GM10248 (cell line): ENCODE measurements around the gene TNS2.

Experiments used
- CTCF ChIA-PET: fragments of 300-600 bp; sonication (Branson Sonifier 250); formaldehyde crosslinking; extraction: SDS; loops from one replicate; lab custom pipeline; 2021; ENCODE audit warnings: antibody characterized with exemption; lab: Yijun Ruan, JAX
- POLR2A ChIA-PET: fragments of 350-650 bp; sonication (Branson Sonifier 250); formaldehyde crosslinking; extraction: SDS; loops from one replicate; lab custom pipeline; 2020; ENCODE audit warnings: antibody characterized with exemption; lab: Yijun Ruan, JAX
- DNase-seq: peaks from one replicate; pipeline ENCODE4 v3.0.0; 2012; ENCODE audit errors: extremely low spot score
- TF ChIP-seq, protein P1 (sequence below): IDR thresholded peaks from 2 replicates; pipeline ENCODE4 v1.5.1; 2012; ENCODE audit warnings: mild to moderate bottlenecking, low read depth; ENCODE audit errors: extremely low read depth, missing control alignments, control extremely low read depth

The TNS2 gene

DNA sequence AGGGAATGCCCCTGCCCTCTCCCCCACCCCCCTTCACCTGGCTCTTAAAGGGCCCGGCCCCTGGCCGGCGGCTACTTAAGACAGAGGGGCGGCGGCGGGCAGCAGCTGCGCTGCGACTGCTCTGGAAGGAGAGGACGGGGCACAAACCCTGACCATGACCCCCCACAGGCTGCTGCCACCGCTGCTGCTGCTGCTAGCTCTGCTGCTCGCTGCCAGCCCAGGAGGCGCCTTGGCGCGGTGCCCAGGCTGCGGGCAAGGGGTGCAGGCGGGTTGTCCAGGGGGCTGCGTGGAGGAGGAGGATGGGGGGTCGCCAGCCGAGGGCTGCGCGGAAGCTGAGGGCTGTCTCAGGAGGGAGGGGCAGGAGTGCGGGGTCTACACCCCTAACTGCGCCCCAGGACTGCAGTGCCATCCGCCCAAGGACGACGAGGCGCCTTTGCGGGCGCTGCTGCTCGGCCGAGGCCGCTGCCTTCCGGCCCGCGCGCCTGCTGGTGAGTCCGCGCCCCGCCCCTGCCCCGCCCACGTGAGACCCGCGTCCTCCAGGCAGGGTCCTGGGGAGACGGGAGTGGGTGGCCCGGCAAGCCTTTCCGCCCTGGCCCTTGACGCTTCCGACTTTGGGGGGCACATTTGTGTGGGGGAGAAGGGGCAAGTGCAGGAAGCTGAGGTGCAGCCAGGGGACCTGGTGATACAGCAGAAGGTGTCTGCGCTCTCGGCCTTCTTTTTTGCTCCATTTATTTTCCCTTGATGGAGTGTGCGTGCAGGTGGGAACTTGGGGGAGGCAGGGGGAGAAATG is 47.9 kb downstream of the TNS2 start, which contains the start of gene IGFBP6:
IGFBP6 (plus strand) TSS at position 104 of the 790 bp plus-strand sequence; CDS start at position 155, 51 bp downstream.
- TF ChIP-seq, protein P1, sequence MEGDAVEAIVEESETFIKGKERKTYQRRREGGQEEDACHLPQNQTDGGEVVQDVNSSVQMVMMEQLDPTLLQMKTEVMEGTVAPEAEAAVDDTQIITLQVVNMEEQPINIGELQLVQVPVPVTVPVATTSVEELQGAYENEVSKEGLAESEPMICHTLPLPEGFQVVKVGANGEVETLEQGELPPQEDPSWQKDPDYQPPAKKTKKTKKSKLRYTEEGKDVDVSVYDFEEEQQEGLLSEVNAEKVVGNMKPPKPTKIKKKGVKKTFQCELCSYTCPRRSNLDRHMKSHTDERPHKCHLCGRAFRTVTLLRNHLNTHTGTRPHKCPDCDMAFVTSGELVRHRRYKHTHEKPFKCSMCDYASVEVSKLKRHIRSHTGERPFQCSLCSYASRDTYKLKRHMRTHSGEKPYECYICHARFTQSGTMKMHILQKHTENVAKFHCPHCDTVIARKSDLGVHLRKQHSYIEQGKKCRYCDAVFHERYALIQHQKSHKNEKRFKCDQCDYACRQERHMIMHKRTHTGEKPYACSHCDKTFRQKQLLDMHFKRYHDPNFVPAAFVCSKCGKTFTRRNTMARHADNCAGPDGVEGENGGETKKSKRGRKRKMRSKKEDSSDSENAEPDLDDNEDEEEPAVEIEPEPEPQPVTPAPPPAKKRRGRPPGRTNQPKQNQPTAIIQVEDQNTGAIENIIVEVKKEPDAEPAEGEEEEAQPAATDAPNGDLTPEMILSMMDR: no peak
- POLR2A ChIA-PET: no interaction called here
- DNase-seq: peak; percentile 65
- CTCF ChIA-PET: interaction anchor here (0.7 to 17.2 kb wide), 14 partner anchors 11 to 213 kb away, joined by 3 to 294 read pairs (median 6); partner anchors contain the start of gene SPRYD3

GRCh38 chr12:53098354-53098981 is 48.6 kb downstream of the TNS2 start:
- CTCF ChIA-PET: interaction anchor here (0.7 to 17.2 kb wide), 32 partner anchors 8 to 247 kb away, joined by 3 to 294 read pairs (median 4); partner anchors contain the start of gene SPRYD3
- POLR2A ChIA-PET: no interaction called here
- peak; percentile 17 for DNase-seq
- TF ChIP-seq, protein P1: no peak

- TF ChIP-seq, protein P1: peak; percentile 93
- ChIA-PET CTCF (interaction anchor here (0.7 to 17.2 kb wide), 33 partner anchors 9 to 246 kb away, joined by 3 to 294 read pairs (median 4); partner anchors contain the start of gene SPRYD3), POLR2A (interaction anchor here (0.8 kb wide), 1 partner anchor 20 kb away, joined by 3 read pairs; the partner anchor contains the start of gene SPRYD3)
- peak; percentile 86 for DNase-seq
Observed at GRCh38 chr12:53099071-53099882, 49.4 kb downstream of the TNS2 start.

DNA sequence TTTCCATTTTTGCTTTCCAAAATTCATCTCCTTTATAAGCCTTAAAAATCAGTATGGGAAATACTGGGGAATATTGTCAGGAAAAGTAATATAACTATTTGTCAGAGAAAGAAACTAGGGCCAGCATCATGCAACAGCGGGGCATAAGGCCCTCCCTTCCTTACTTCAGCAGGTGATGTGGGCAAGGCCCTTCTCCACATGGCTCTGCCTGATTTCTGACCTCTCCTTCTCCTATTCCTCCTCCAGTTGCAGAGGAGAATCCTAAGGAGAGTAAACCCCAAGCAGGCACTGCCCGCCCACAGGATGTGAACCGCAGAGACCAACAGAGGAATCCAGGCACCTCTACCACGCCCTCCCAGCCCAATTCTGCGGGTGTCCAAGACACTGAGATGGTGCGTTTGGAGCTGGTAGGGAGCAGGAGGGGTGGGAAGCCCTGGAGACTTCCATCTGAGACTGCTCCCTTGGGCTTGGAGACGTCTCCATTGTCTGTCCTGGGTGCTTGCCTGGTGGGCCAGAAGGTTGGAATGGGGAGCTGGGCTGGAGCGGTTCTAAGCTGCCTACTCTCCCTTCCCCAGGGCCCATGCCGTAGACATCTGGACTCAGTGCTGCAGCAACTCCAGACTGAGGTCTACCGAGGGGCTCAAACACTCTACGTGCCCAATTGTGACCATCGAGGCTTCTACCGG is 50.7 kb downstream of the TNS2 start:
- TF ChIP-seq, protein P1: no peak
- ChIA-PET POLR2A (no interaction called here), CTCF (interaction anchor here (1.0 to 17.2 kb wide), 12 partner anchors 9 to 215 kb away, joined by 3 to 294 read pairs (median 7); no protein-coding TSS in a partner anchor)
- DNase-seq: no peak

GRCh38 chr12:53101266-53101665 is 51.4 kb downstream of the TNS2 start:
- DNase-seq: no peak
- ChIA-PET POLR2A (no interaction called here), CTCF (interaction anchor here (1.0 to 17.2 kb wide), 4 partner anchors 16 to 216 kb away, joined by 3 to 294 read pairs (median 32); no protein-coding TSS in a partner anchor)
- TF ChIP-seq, protein P1: no peak
